Small intestine (tissue), 16 donors: ENCODE measurements around the gene AVL9. TPM values are rescaled to one million over a fixed set of nuclear protein-coding genes. Genes with fewer than 3 reads are reported as not detected.

Experiments used
- DNase-seq, 2 donors: peaks; one replicate each; pipeline versions ENCODE4 v3.0.0 to v3.0.0-alpha.2; 2013
- FAIRE-seq: peaks from 2 replicates; lab custom pipeline; 2012; peaks lifted over from hg19 to GRCh38; lab: Jason Lieb, UNC
- H3K27ac ChIP-seq, 3 donors: one replicate each; pipeline ENCODE4 v1.5.1; 2013; ENCODE audit warnings: low read length in 2 of 3, mild to moderate bottlenecking in 2 of 3, control low read depth in 1 of 3, inconsistent platforms in 1 of 3, low read depth in 1 of 3, moderate library complexity in 1 of 3
- H3K27me3 ChIP-seq, 3 donors: one replicate each; pipeline ENCODE4 v1.6.1; 2013; ENCODE audit warnings: low read length in 3 of 3, inconsistent platforms in 1 of 3; ENCODE audit not compliant: control insufficient read depth in 3 of 3, insufficient read depth in 3 of 3
- H3K36me3 ChIP-seq, 3 donors: one replicate each; pipeline ENCODE4 v1.6.1; 2013; ENCODE audit warnings: low read length in 3 of 3, inconsistent platforms in 1 of 3, low read depth in 1 of 3, mild to moderate bottlenecking in 1 of 3, moderate library complexity in 1 of 3; ENCODE audit not compliant: control insufficient read depth in 3 of 3, insufficient read depth in 2 of 3
- H3K4me1 ChIP-seq, 3 donors: one replicate each; pipeline ENCODE4 v1.6.1; 2013; ENCODE audit warnings: low read length in 2 of 3, inconsistent platforms in 1 of 3, low read depth in 1 of 3, mild to moderate bottlenecking in 1 of 3, moderate library complexity in 1 of 3; ENCODE audit not compliant: control insufficient read depth in 3 of 3, insufficient read depth in 2 of 3
- H3K4me3 ChIP-seq, 3 donors: one replicate each; pipeline ENCODE4 v1.5.1; 2013; ENCODE audit warnings: low read length in 3 of 3, control low read depth in 1 of 3, inconsistent platforms in 1 of 3, low read depth in 1 of 3, mild to moderate bottlenecking in 1 of 3, moderate library complexity in 1 of 3
- H3K9me3 ChIP-seq, 2 donors: one replicate each; pipeline ENCODE4 v1.6.1; 2013; ENCODE audit warnings: low read depth in 1 of 2, low read length in 1 of 2; ENCODE audit not compliant: control insufficient read depth in 2 of 2, insufficient read depth in 1 of 2
- WGBS, 3 donors: extraction: QIAGEN DNeasy Blood & Tissue Kit; methylation state at CpG; one replicate each; pipeline ENCODE4 v1.1.7; 2013; 5-methylcytosine and 5-hydroxymethylcytosine counted together
- long read RNA-seq, 10 donors: transcript quantifications; one replicate each; lab custom pipeline, GENCODE V29; 2026
- polyA plus RNA-seq, 4 donors: library from polyadenylated mRNA; stranded (reverse) in 3 of 4; unstranded in 1 of 4; fragments of 200-250 nt in 3 of 4; fragments of 120-200 nt in 1 of 4; gene quantifications; one replicate each; pipeline versions ENCODE4 v1.2.1 to v1.2.3, GENCODE V29; 2013
- donor health status: healthy with polysubstance abuse.
- donor health status: control.
- donor health status: control.
- donor health status: Bipolar disorder and iron deficiency.
- donor health status: healthy.

The AVL9 gene
- polyA plus RNA-seq = 10 to 100 TPM in 3 of 4 donors, 1 to 10 TPM in 1; 8.4 to 41.7 (median 17.6) TPM
- long read RNA-seq, donor 1, full-length matches to known transcripts = 8 of 8 reads
- long read RNA-seq, donor 1, partial matches to known transcripts = 0 of 8 reads
- long read RNA-seq, donor 1, other reads (novel, unspliced or antisense) = 0 of 8 reads
- long read RNA-seq, donor 2, full-length matches to known transcripts = 1 of 1 reads
- long read RNA-seq, donor 2, partial matches to known transcripts = 0 of 1 reads
- long read RNA-seq, donor 2, other reads (novel, unspliced or antisense) = 0 of 1 reads
- long read RNA-seq, donor 3, full-length matches to known transcripts = 2 of 2 reads
- long read RNA-seq, donor 3, partial matches to known transcripts = 0 of 2 reads
- long read RNA-seq, donor 3, other reads (novel, unspliced or antisense) = 0 of 2 reads
- long read RNA-seq, donor 4 = 0 reads
- long read RNA-seq, donor 5 = 0 reads
- long read RNA-seq, donor 6, full-length matches to known transcripts = 3 of 3 reads
- long read RNA-seq, donor 6, partial matches to known transcripts = 0 of 3 reads
- long read RNA-seq, donor 6, other reads (novel, unspliced or antisense) = 0 of 3 reads
- long read RNA-seq, donor 7, full-length matches to known transcripts = 2 of 2 reads
- long read RNA-seq, donor 7, partial matches to known transcripts = 0 of 2 reads
- long read RNA-seq, donor 7, other reads (novel, unspliced or antisense) = 0 of 2 reads
- long read RNA-seq, donor 8 = 0 reads
- long read RNA-seq, donor 9 = 0 reads
- long read RNA-seq, donor 10, full-length matches to known transcripts = 5 of 5 reads
- long read RNA-seq, donor 10, partial matches to known transcripts = 0 of 5 reads
- long read RNA-seq, donor 10, other reads (novel, unspliced or antisense) = 0 of 5 reads

GRCh38 chr7:32495298-32496051 lies at the start of gene AVL9:
TSS of gene AVL9 (plus strand) at chr7:32495489. CDS start at chr7:32495710, 221 bp downstream.
- H3K4me1 ChIP-seq = peaks cover 0 to 4% (median 2%) of the 10 kb centered on the region in 3 donors
- H3K4me3 ChIP-seq = peak within 1 kb of the TSS; percentile 84 to 99 (median 91)
- FAIRE-seq (no peak), DNase-seq (peak; percentile 97 to 98)
- H3K9me3 ChIP-seq = no peaks in the 10 kb centered on the region
- no peaks in the 10 kb centered on the region for H3K27me3 ChIP-seq
- H3K36me3 ChIP-seq = peaks cover 0 to 8% (median 0%) of the 10 kb centered on the region in 3 donors
- H3K27ac ChIP-seq = peak within 1 kb of the TSS; percentile 91 to 99 (median 97)
- WGBS, 3 donors = 0 to 1% (median 0%) methylated on average over 46 to 67 of the region's 67 CpGs

DNA sequence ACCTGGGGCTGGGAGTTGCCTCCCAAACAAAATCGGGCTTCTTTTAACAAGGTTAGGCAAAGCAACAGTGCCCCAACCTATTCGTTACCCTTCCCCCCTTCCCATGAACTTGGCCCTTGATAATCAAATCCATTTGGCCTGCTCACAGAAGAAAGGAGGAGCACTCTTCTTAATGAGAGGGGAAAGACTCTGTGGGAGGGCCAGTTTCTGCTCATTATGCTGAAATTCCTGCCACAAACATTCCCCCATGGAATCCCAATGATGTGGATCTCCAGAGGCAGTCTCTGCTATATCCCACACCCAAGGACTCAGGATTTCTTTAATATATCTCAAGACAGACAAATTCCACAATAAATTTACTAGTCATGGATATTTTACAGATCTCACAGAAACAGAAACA lies 48.1 kb upstream of the AVL9 start:
- DNase-seq (no peak), FAIRE-seq (no peak)
- H3K4me3 ChIP-seq = no peak overlapping the region
- H3K9me3 ChIP-seq = peaks cover 0 to 2% of the 10 kb centered on the region in 2 donors
- no peaks in the 10 kb centered on the region for H3K27me3 ChIP-seq
- no peaks in the 10 kb centered on the region for H3K4me1 ChIP-seq
- H3K27ac ChIP-seq = no peak overlapping the region
- 69 to 76% (median 74%) methylated on average over 2 of the region's 2 CpGs for WGBS, 3 donors
- H3K36me3 ChIP-seq = no peaks in the 10 kb centered on the region

DNA sequence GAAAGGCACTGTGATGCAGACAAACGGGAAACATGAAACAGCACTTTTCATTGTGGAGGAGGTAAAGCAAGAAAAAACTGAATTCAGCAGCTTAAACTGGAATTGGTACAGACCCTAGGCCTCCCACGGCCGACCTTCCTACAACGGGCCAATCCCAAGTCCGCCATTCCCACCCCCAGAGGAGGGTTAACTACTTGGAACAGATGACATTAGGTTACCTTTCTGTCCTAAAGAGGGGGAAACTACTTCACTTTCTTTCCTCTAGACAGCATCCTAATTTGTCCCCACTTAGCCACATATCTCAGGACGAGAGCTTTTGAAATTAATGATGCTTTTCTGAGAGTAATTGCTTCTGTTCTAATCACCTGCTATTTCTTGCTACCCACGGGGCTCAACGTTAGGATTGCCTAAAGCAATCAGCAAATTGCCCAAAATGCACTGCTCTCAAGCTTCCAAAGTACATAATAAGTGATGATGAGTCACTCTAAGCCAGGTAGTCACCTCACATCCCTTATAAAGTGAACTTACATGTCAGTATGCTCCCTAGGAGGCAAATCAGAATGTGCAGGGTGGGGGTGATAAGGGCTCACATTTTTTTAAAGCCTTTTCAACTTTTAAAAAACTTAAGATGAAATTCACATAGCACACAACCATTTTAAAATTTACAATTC lies 41.8 kb upstream of the AVL9 start:
- 52 to 67% (median 54%) methylated on average over 8 of the region's 8 CpGs for WGBS, 3 donors
- Histone ChIP-seq H3K4me1 (no peaks in the 10 kb centered on the region), H3K9me3 (no peaks in the 10 kb centered on the region), H3K36me3 (no peaks in the 10 kb centered on the region), H3K4me3 (no peak overlapping the region), H3K27ac (no peak overlapping the region), H3K27me3 (no peaks in the 10 kb centered on the region)
- FAIRE-seq (no peak), DNase-seq (no peak)

DNA sequence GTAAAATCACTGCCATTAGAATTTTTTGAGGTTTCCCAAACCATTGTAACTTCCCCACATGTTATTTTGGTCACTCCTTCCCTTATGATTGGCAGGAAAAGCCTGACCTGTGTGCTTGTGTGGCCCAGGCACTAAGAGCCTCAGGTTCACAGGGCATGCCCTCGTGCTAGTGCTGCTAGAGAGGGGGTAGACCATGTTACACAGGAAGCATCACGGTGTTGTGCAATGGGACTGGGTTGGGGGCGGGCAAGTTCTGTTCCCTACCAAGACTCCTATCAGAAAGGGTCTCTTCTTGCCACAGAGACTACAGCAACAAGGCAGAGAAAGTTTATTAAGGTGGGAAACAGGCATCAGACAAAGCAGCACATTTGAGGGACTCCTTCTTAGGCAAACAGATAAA lies 37.3 kb upstream of the AVL9 start:
- DNase-seq (no peak), FAIRE-seq (no peak)
- WGBS, 3 donors = 54 to 66% (median 66%) methylated on average over 3 of the region's 3 CpGs
- Histone ChIP-seq H3K4me3 (no peak overlapping the region), H3K27me3 (no peaks in the 10 kb centered on the region), H3K4me1 (peaks cover 0 to 5% (median 0%) of the 10 kb centered on the region in 3 donors), H3K36me3 (no peaks in the 10 kb centered on the region), H3K27ac (no peak overlapping the region), H3K9me3 (no peaks in the 10 kb centered on the region)

GRCh38 chr7:32459788-32460187 lies 35.5 kb upstream of the AVL9 start:
- FAIRE-seq (no peak), DNase-seq (no peak)
- H3K9me3 ChIP-seq = no peaks in the 10 kb centered on the region
- no peaks in the 10 kb centered on the region for H3K27me3 ChIP-seq
- no peak overlapping the region for H3K27ac ChIP-seq
- no peak overlapping the region for H3K4me3 ChIP-seq
- no peaks in the 10 kb centered on the region for H3K36me3 ChIP-seq
- WGBS, 3 donors = 77 to 86% (median 85%) methylated on average over 2 of the region's 2 CpGs
- H3K4me1 ChIP-seq = peaks cover 0 to 5% (median 0%) of the 10 kb centered on the region in 3 donors

DNA sequence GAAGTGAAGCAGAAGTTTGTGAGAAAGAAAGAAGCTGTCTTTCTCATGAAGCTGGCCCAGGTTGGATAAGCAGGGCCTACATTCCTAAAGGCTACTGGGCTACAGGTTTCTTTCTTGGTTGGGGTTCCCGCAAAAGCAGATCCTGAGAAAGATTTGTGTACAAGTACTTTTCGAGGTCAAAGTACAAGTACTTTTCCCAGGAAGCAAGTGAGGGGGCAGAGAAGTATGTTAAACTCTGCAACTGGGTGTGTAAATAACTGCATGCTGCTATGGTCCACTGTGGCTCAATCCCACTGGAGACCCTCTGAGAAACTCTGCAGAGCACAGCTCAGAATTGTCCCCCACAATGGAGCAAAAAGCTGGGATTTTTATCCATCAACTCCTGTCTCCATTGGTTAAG lies 33.8 kb upstream of the AVL9 start:
- FAIRE-seq (no peak), DNase-seq (peak; percentile 4 to 40)

GRCh38 chr7:32462451-32462850 lies 32.8 kb upstream of the AVL9 start:
- Histone ChIP-seq H3K9me3 (no peaks in the 10 kb centered on the region), H3K36me3 (no peaks in the 10 kb centered on the region), H3K4me3 (no peak overlapping the region), H3K27me3 (no peaks in the 10 kb centered on the region), H3K4me1 (peaks cover 0 to 5% (median 0%) of the 10 kb centered on the region in 3 donors), H3K27ac (no peak overlapping the region)
- DNase-seq (peak in 1 of 2 donors; percentile 8), FAIRE-seq (no peak)

More for the DNA sequence above, 33.8 kb upstream of the AVL9 start:
- Histone ChIP-seq H3K27me3 (no peaks in the 10 kb centered on the region), H3K9me3 (no peaks in the 10 kb centered on the region), H3K4me1 (peaks cover 0 to 5% (median 0%) of the 10 kb centered on the region in 3 donors), H3K36me3 (no peaks in the 10 kb centered on the region), H3K4me3 (no peak overlapping the region), H3K27ac (no peak overlapping the region)
- 23 to 45% (median 40%) methylated on average over 2 of the region's 2 CpGs for WGBS, 3 donors
